Stimulated activated CD8-positive, alpha-beta memory T cell treated with anti-CD3 and anti-CD28 coated beads, Interleukin-2, amount 100 ng/mL, for 1 hour (primary cell): ENCODE data around the gene SORT1.
A peak's percentile ranks its signal among the peaks of the same experiment; 100 is the strongest.
"Not testable (repeated sequence)": the region's sequence is repeated elsewhere in the genome, so short reads cannot be mapped to it uniquely, and the experiment has no call there.

ENCODE experiments used
- DNase-seq, 2 donors: peaks; one replicate each; pipeline ENCODE4 v3.0.0-alpha.2; 2020; ENCODE audit warnings: low read depth in 2 of 2

The SORT1 gene

GRCh38 chr1:109397581-109398342 lies at the start of gene SORT1:
SORT1 (minus strand) TSS chr1:109397918; CDS start chr1:109397892, 26 bp downstream.
- DNase-seq = peak; percentile 19 to 34

GRCh38 chr1:109445949-109446695 lies 48.4 kb upstream of the SORT1 start:
- DNase-seq = not testable (repeated sequence)

- DNase-seq = no peak
These were observed 46.6 kb upstream of the SORT1 start for GRCh38 chr1:109444346-109444745.

GRCh38 chr1:109443476-109443875 lies 45.8 kb upstream of the SORT1 start:
- DNase-seq = no peak

- no peak for DNase-seq
These were observed 43.4 kb upstream of the SORT1 start for GRCh38 chr1:109441069-109441468.

GRCh38 chr1:109438798-109439297 lies 41.1 kb upstream of the SORT1 start:
- no peak for DNase-seq

- no peak for DNase-seq
These were observed 36.8 kb upstream of the SORT1 start for GRCh38 chr1:109434484-109434883.

GRCh38 chr1:109433322-109433721 lies 35.6 kb upstream of the SORT1 start:
- no peak for DNase-seq

GRCh38 chr1:109432336-109432735 lies 34.6 kb upstream of the SORT1 start:
- DNase-seq = no peak

- no peak for DNase-seq
These were observed 29.4 kb upstream of the SORT1 start for GRCh38 chr1:109427171-109427467.

GRCh38 chr1:109426281-109427170 lies 28.8 kb upstream of the SORT1 start, which contains the start of gene PSMA5:
PSMA5 (minus strand) TSS chr1:109426448; CDS start chr1:109426330, 118 bp downstream.
- DNase-seq = peak; percentile 83 to 88

GRCh38 chr1:109425391-109426280 lies 27.9 kb upstream of the SORT1 start:
- DNase-seq = peak; percentile 10 to 47

GRCh38 chr1:109423498-109423897 lies 25.8 kb upstream of the SORT1 start:
- no peak for DNase-seq

- DNase-seq = no peak
These were observed 14.8 kb upstream of the SORT1 start for GRCh38 chr1:109412551-109412950.

GRCh38 chr1:109404838-109405237 lies 7.1 kb upstream of the SORT1 start:
- DNase-seq = no peak

- no peak for DNase-seq
These were observed 4.3 kb upstream of the SORT1 start for GRCh38 chr1:109402025-109402424.

- DNase-seq = no peak
These were observed 2.4 kb upstream of the SORT1 start for GRCh38 chr1:109400035-109400655.

GRCh38 chr1:109399326-109399957 lies 1.7 kb upstream of the SORT1 start:
- no peak for DNase-seq

GRCh38 chr1:109398343-109399225 lies 866 bp upstream of the SORT1 start:
- DNase-seq = no peak
